ENCODE measurements around the gene TKTL1. TPM values are rescaled to one million over a fixed set of nuclear protein-coding genes. Genes with fewer than 3 reads are reported as not detected.

Gene TKTL1
- total and polyA plus RNA-seq, 2 of the 8 experiments (the other 6 are each of a cell fraction or from before 2014, with no cell fraction given), result 0.05 TPM; not detected in 1

DNA sequence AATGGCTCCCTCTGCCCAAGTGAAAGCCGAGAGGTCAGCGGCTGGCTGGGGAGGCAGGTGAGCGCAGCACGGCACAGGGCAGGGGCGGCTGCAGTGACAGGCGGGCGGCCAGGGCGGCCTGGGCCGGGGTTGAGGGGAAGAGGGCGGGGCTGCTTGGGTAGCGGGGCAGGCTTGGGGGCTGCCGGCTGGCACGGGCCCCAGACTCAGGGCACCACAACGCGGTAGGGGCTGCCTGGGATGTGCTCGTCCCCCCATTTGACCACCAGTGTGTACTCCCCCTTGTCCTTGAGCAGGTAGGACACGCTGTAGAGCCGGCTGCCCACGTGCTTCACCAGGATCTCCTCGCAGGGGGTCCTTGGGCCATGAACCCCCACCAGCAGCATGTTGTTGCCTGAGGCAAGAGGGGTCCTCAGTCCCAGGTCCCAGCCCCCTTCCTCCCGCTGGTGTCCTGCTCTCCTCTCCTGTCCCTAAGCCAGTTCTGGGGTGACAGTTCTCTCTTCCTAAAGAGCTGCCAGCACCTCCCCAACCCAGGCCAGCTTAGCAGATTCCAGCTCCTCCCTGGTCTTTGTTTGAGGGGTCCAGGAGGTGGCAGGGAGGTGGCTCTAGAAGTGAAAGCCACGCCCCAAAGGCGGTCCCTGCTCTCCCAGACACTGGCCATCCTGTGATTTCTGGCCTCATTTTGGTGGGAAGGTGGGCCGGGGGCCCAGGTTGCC, 53.2 kb downstream of the TKTL1 start (continued):
- TF ChIP-seq YY1 (IDR thresholded peaks at IDR 0.05; ENCODE audit: low read depth, low read length) (no peak), RXRA (IDR thresholded peaks at IDR 0.05; ENCODE audit: insufficient read depth, low read depth, low read length) (no peak)
